HEK293 (cell line): ENCODE data around the gene GPN1.

Source experiments
- CTCF ChIA-PET: fragments of 350-600 bp; formaldehyde crosslinking; extraction: SDS; loops from one replicate; lab custom pipeline; 2021; ENCODE audit warnings: antibody characterized with exemption; lab: Yijun Ruan, JAX
- POLR2A ChIA-PET: fragments of 300-600 bp; formaldehyde crosslinking; extraction: SDS; loops from one replicate; lab custom pipeline; 2020; ENCODE audit warnings: antibody characterized with exemption, inconsistent platforms; lab: Yijun Ruan, JAX
- H3K27ac ChIP-seq: fragments of 200-500 bp; sonication (Bioruptor generic); 2 replicates; pipeline ENCODE4 v1.5.1; 2014; ENCODE audit warnings: low read depth, low read length, control low read depth, inconsistent platforms; ENCODE audit errors: extremely low read depth
- H3K36me3 ChIP-seq, 2 experiments: fragments of 200-500 bp in 1 of 2; sonication (Bioruptor generic) in 1 of 2; 1 replicate in 1 of 2; 2 replicates in 1 of 2; pipeline ENCODE4 v1.5.1; 2014 to 2017; ENCODE audit warnings: inconsistent platforms in 2 of 2, low read length in 2 of 2; ENCODE audit not compliant: control insufficient read depth in 2 of 2, insufficient read depth in 1 of 2
- H3K4me1 ChIP-seq: fragments of 200-500 bp; sonication (Bioruptor generic); 2 replicates; pipeline ENCODE4 v1.5.1; 2014; ENCODE audit warnings: mild to moderate bottlenecking, low read length, inconsistent platforms; ENCODE audit not compliant: control insufficient read depth, insufficient read depth
- H3K4me3 ChIP-seq: 2 replicates; pipeline ENCODE4 v1.5.1; 2011; ENCODE audit warnings: low read depth, mild to moderate bottlenecking, control low read depth, low read length, moderate library complexity
- H3K9me3 ChIP-seq: fragments of 200-500 bp; sonication (Bioruptor generic); 2 replicates; pipeline ENCODE4 v1.5.1; 2014; ENCODE audit warnings: low read depth, low read length, inconsistent platforms; ENCODE audit not compliant: control insufficient read depth, insufficient read depth
- BCL11B ChIP-seq: fragments of 450-650 bp; formaldehyde crosslinking; IDR thresholded peaks from 2 replicates; pipeline ENCODE4 v1.5.1; 2016; ENCODE audit warnings: low read depth, missing biosample characterization, missing genetic modification characterization
- GFI1B ChIP-seq: fragments of 450-650 bp; formaldehyde crosslinking; IDR thresholded peaks from 2 replicates; pipeline ENCODE4 v1.5.1; 2016; ENCODE audit warnings: missing biosample characterization, missing genetic modification characterization
- GLI2 ChIP-seq: fragments of 450-650 bp; formaldehyde crosslinking; IDR thresholded peaks from 2 replicates; pipeline ENCODE4; 2017; ENCODE audit warnings: missing biosample characterization, missing genetic modification characterization, low read depth, borderline replicate concordance
- GLI4 ChIP-seq: fragments of 450-650 bp; formaldehyde crosslinking; IDR thresholded peaks from 2 replicates; pipeline ENCODE4 v1.5.1; 2016; ENCODE audit warnings: missing biosample characterization, missing genetic modification characterization
- OVOL3 ChIP-seq: fragments of 450-650 bp; formaldehyde crosslinking; IDR thresholded peaks from 2 replicates; pipeline ENCODE4 v1.5.1; 2016; ENCODE audit warnings: missing biosample characterization, missing genetic modification characterization
- PRDM1 ChIP-seq: fragments of 450-650 bp; formaldehyde crosslinking; IDR thresholded peaks from 2 replicates; pipeline ENCODE4; 2016; ENCODE audit warnings: missing biosample characterization, missing genetic modification characterization
- REPIN1 ChIP-seq: fragments of 450-650 bp; formaldehyde crosslinking; IDR thresholded peaks from 2 replicates; pipeline ENCODE4 v1.5.1; 2017; ENCODE audit warnings: missing biosample characterization, missing genetic modification characterization, low read depth
- YY2 ChIP-seq: fragments of 450-650 bp; formaldehyde crosslinking; IDR thresholded peaks from 2 replicates; pipeline ENCODE4 v1.5.1; 2016; ENCODE audit warnings: missing biosample characterization, missing genetic modification characterization
- ZNF140 ChIP-seq: fragments of 450-650 bp; formaldehyde crosslinking; IDR thresholded peaks from 2 replicates; pipeline ENCODE4 v1.5.1; 2016; ENCODE audit warnings: missing biosample characterization, missing genetic modification characterization
- ZNF157 ChIP-seq: fragments of 450-650 bp; formaldehyde crosslinking; IDR thresholded peaks from 2 replicates; pipeline ENCODE4 v1.5.1; 2016; ENCODE audit warnings: missing biosample characterization, missing genetic modification characterization
- ZNF169 ChIP-seq: fragments of 450-650 bp; formaldehyde crosslinking; IDR thresholded peaks from 2 replicates; pipeline ENCODE4 v1.5.1; 2016; ENCODE audit warnings: missing biosample characterization, missing genetic modification characterization
- ZNF19 ChIP-seq: fragments of 450-650 bp; formaldehyde crosslinking; IDR thresholded peaks from 2 replicates; pipeline ENCODE4; 2016; ENCODE audit warnings: missing biosample characterization, missing genetic modification characterization, low read depth
- ZNF23 ChIP-seq: fragments of 450-650 bp; formaldehyde crosslinking; IDR thresholded peaks from 2 replicates; pipeline ENCODE4 v1.5.1; 2016; ENCODE audit warnings: missing biosample characterization, missing genetic modification characterization, borderline replicate concordance
- ZNF404 ChIP-seq: fragments of 450-650 bp; formaldehyde crosslinking; IDR thresholded peaks from 2 replicates; pipeline ENCODE4 v1.5.1; 2017; ENCODE audit warnings: missing biosample characterization, missing genetic modification characterization
- ZNF433 ChIP-seq: fragments of 450-650 bp; formaldehyde crosslinking; IDR thresholded peaks from 2 replicates; pipeline ENCODE4 v1.5.1; 2016; ENCODE audit warnings: missing biosample characterization, missing genetic modification characterization, low read depth
- ZNF555 ChIP-seq: fragments of 450-650 bp; formaldehyde crosslinking; conservative IDR thresholded peaks from 2 replicates; pipeline ENCODE4 v1.5.1; 2017; ENCODE audit warnings: missing biosample characterization, mild to moderate bottlenecking, missing genetic modification characterization, inconsistent platforms
- ZNF558 ChIP-seq: fragments of 450-650 bp; formaldehyde crosslinking; IDR thresholded peaks from 2 replicates; pipeline ENCODE4 v1.5.1; 2016; ENCODE audit warnings: missing biosample characterization, missing genetic modification characterization
- ZNF610 ChIP-seq: fragments of 450-650 bp; formaldehyde crosslinking; IDR thresholded peaks from 2 replicates; pipeline ENCODE4 v1.5.1; 2016; ENCODE audit warnings: missing biosample characterization, missing genetic modification characterization, borderline replicate concordance
- ZNF626 ChIP-seq: fragments of 450-650 bp; sonication (Bioruptor Pico); formaldehyde crosslinking; IDR thresholded peaks from 2 replicates; pipeline ENCODE4 v1.5.1; 2018; ENCODE audit warnings: missing biosample characterization, missing genetic modification characterization, inconsistent platforms
- ZNF629 ChIP-seq: fragments of 450-650 bp; formaldehyde crosslinking; IDR thresholded peaks from 2 replicates; pipeline ENCODE4 v1.5.1; 2017; ENCODE audit warnings: missing biosample characterization, missing genetic modification characterization
- ZNF658 ChIP-seq: fragments of 450-650 bp; formaldehyde crosslinking; IDR thresholded peaks from 2 replicates; pipeline ENCODE4; 2016; ENCODE audit warnings: missing biosample characterization, missing genetic modification characterization
- ZNF776 ChIP-seq: fragments of 450-650 bp; formaldehyde crosslinking; IDR thresholded peaks from 2 replicates; pipeline ENCODE4 v1.5.0; 2017; ENCODE audit warnings: missing biosample characterization, missing genetic modification characterization, borderline replicate concordance
- ZNF792 ChIP-seq: fragments of 450-650 bp; formaldehyde crosslinking; IDR thresholded peaks from 2 replicates; pipeline ENCODE4 v1.5.1; 2016; ENCODE audit warnings: missing biosample characterization, missing genetic modification characterization
- ZSCAN16 ChIP-seq: fragments of 450-650 bp; formaldehyde crosslinking; IDR thresholded peaks from 2 replicates; pipeline ENCODE4 v1.5.1; 2016; ENCODE audit warnings: missing biosample characterization, missing genetic modification characterization
- ZSCAN23 ChIP-seq: fragments of 450-650 bp; formaldehyde crosslinking; IDR thresholded peaks from 2 replicates; pipeline ENCODE4 v1.5.1; 2016; ENCODE audit warnings: missing biosample characterization, missing genetic modification characterization
- ZSCAN30 ChIP-seq: fragments of 450-650 bp; IDR thresholded peaks from 2 replicates; pipeline ENCODE4 v1.5.1; 2018; ENCODE audit warnings: missing biosample characterization, mild to moderate bottlenecking, missing genetic modification characterization, moderate library complexity
- TF ChIP-seq, protein P1 (sequence below): IDR thresholded peaks from 2 replicates; pipeline ENCODE4 v1.6.1; 2011; ENCODE audit warnings: mild to moderate bottlenecking, low read depth, low read length, borderline replicate concordance
- TF ChIP-seq, protein P2 (sequence below): fragments of 450-650 bp; formaldehyde crosslinking; IDR thresholded peaks from 2 replicates; pipeline ENCODE4 v1.5.1; 2016; ENCODE audit warnings: missing biosample characterization, missing genetic modification characterization
- TF ChIP-seq, protein P3 (sequence below): fragments of 450-650 bp; formaldehyde crosslinking; IDR thresholded peaks from 2 replicates; pipeline ENCODE4 v1.5.1; 2016; ENCODE audit warnings: missing biosample characterization, missing genetic modification characterization

The GPN1 gene

GRCh38 chr2:27685577-27685976 lies 56.7 kb downstream of the GPN1 start (continued):
- TF ChIP-seq, protein P1, sequence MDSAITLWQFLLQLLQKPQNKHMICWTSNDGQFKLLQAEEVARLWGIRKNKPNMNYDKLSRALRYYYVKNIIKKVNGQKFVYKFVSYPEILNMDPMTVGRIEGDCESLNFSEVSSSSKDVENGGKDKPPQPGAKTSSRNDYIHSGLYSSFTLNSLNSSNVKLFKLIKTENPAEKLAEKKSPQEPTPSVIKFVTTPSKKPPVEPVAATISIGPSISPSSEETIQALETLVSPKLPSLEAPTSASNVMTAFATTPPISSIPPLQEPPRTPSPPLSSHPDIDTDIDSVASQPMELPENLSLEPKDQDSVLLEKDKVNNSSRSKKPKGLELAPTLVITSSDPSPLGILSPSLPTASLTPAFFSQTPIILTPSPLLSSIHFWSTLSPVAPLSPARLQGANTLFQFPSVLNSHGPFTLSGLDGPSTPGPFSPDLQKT = no peak

GRCh38 chr2:27687232-27687631 lies 58.4 kb downstream of the GPN1 start:
- Histone ChIP-seq H3K4me3 (no peak overlapping the region), H3K9me3 (no peaks in the 10 kb centered on the region), H3K27ac (no peak overlapping the region), H3K36me3 (peaks cover 57 to 67% of the 10 kb centered on the region in 2 experiments), H3K4me1 (no peaks in the 10 kb centered on the region)
- TF ChIP-seq BCL11B (tag by site-specific recombination) = no peak
- TF ChIP-seq ZNF558 (tag by site-specific recombination) = no peak
- TF ChIP-seq GFI1B (tag by site-specific recombination) = no peak
- no peak for TF ChIP-seq ZNF776
- no peak for TF ChIP-seq PRDM1 (tag by site-specific recombination)
- TF ChIP-seq YY2 = no peak
- TF ChIP-seq REPIN1 = no peak
- no peak for TF ChIP-seq ZSCAN16
- no peak for TF ChIP-seq GLI4 (tag by site-specific recombination)
- no peak for TF ChIP-seq ZNF555 (tag by site-specific recombination)
- TF ChIP-seq ZNF19 = no peak
- TF ChIP-seq OVOL3 (tag by site-specific recombination) = no peak
- POLR2A ChIA-PET = no interaction called here
- CTCF ChIA-PET = interaction anchor here (0.6 to 3.9 kb wide), 3 partner anchors 15 to 200 kb away, joined by 4 to 17 read pairs (median 4); no protein-coding TSS in a partner anchor

DNA sequence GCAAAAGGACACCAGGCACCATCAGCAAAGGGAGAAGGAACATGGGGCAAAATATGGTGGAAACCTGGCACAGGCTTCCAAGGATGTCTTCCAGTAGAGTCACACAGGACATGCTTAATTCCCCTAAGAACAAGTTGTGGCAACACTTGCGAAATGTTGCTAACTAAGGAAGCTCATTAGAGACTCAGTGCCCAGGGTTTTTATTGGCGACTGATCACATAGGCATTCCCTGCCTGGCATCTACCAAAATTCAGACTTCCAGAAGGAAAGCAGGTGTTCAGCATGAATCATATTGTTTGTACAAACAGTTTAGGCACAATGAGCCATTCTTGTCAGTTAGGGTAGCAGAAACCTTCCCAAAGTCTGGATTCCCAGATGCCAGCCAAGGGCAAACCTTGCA lies 60.6 kb downstream of the GPN1 start:
- Histone ChIP-seq H3K4me3 (no peak overlapping the region), H3K4me1 (no peaks in the 10 kb centered on the region), H3K36me3 (peaks cover 42 to 51% of the 10 kb centered on the region in 2 experiments), H3K9me3 (no peaks in the 10 kb centered on the region), H3K27ac (no peak overlapping the region)
- CTCF ChIA-PET = interaction anchor here (0.6 to 3.9 kb wide), 3 partner anchors 8 to 1117 kb away, joined by 3 to 17 read pairs (median 4); no protein-coding TSS in a partner anchor
- TF ChIP-seq ZNF610 (tag by site-specific recombination) (no peak), ZNF629 (tag by site-specific recombination) (no peak), ZNF404 (tag by site-specific recombination) (no peak), ZNF140 (tag by site-specific recombination) (no peak), GLI2 (tag by site-specific recombination) (no peak), ZNF626 (tag by site-specific recombination) (no peak), ZNF169 (no peak), ZNF658 (no peak), ZNF23 (no peak), ZSCAN23 (tag by site-specific recombination) (no peak), ZSCAN30 (tag by site-specific recombination) (no peak), ZNF433 (tag by site-specific recombination) (no peak), ZNF792 (no peak), ZNF157 (tag by site-specific recombination) (no peak)
- TF ChIP-seq, protein P2, sequence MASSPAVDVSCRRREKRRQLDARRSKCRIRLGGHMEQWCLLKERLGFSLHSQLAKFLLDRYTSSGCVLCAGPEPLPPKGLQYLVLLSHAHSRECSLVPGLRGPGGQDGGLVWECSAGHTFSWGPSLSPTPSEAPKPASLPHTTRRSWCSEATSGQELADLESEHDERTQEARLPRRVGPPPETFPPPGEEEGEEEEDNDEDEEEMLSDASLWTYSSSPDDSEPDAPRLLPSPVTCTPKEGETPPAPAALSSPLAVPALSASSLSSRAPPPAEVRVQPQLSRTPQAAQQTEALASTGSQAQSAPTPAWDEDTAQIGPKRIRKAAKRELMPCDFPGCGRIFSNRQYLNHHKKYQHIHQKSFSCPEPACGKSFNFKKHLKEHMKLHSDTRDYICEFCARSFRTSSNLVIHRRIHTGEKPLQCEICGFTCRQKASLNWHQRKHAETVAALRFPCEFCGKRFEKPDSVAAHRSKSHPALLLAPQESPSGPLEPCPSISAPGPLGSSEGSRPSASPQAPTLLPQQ (tag by site-specific recombination) = no peak
- TF ChIP-seq, protein P3, sequence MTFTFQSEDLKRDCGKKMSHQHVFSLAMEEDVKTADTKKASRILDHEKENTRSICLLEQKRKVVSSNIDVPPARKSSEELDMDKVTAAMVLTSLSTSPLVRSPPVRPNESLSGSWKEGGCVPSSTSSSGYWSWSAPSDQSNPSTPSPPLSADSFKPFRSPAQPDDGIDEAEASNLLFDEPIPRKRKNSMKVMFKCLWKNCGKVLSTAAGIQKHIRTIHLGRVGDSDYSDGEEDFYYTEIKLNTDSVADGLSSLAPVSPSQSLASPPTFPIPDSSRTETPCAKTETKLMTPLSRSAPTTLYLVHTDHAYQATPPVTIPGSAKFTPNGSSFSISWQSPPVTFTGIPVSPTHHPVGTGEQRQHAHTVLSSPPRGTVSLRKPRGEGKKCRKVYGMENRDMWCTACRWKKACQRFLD (tag by site-specific recombination) = no peak
- TF ChIP-seq, all 188 proteins: peak for 0
- POLR2A ChIA-PET = no interaction called here
